ENCODE data around the gene CALY.

The CALY gene

DNA sequence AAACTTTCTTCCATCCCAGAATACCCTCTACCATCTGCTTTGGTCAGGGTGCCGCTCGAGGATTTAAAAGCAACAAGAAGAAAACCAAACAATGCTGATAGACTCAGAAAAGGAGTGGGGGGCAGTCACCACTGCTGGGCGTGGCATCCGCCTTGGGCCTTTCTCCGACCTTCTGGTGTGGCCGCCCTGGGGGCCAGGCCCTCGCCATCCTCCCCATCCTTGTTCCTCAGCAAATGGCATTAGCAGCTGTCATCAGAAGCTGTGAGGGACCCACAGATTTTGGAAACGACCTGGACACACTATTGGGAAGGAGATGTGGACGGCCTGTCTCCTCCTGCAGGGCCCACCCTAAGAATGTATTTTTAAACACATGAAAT is 23.9 kb downstream of the CALY start:
- no peak for DNase-seq (ENCODE audit: low read depth)
- Histone ChIP-seq H3K27me3 (replicated peaks; ENCODE audit: control insufficient read depth, insufficient read depth, low read length) (no peaks in the 10 kb centered on the region), H3K36me3 (ENCODE audit: control insufficient read depth, insufficient read depth, low read length, severe bottlenecking) (peaks cover 24% of the 10 kb centered on the region), H3K9me3 (ENCODE audit: control insufficient read depth, low read length) (no peaks in the 10 kb centered on the region), H3K4me3 (ENCODE audit: low read length) (no peak overlapping the region), H3K4me1 (ENCODE audit: control insufficient read depth, insufficient read depth, low read length) (peaks cover 3% of the 10 kb centered on the region), H3K9ac (ENCODE audit: low read length) (no peak overlapping the region)

DNA sequence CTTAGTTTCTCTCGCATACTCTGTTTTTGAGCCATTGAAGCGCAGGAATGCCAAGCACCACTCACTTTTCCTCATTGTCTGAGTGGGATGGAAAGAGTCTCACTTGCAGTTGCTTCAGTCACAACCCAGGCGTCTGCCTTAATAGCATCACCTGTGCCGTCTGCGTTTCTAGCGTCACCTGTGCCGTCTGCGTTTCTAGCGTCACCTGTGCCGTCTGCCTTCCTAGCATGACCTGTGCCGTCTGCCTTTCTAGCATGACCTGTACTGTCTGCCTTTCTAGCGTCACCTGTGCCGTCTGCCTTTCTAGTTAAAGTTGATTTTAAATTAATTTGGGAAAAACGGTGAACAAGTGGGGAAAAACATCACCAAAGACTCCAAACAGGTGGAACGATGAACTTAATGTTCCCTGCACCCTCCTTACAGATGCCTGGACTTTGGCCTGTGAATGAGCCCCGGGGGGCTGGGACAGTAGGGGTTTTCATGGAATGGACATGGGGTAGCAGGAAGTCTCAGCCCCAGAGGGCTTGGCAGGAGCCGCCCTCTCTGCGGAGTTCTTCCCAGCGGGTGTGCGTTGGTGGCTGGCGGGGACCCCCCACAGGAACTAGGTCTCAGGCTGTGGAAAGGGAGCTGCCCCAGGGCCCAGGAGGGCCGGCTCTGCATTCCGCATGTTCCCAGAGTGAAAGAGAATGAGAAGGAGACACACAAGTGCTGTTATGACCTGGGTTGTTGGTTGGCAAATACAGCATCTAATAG is 24.5 kb downstream of the CALY start:
- H3K4me1 ChIP-seq (ENCODE audit: control insufficient read depth, insufficient read depth, low read length), result peaks cover 9% of the 10 kb centered on the region
- H3K9me3 ChIP-seq (ENCODE audit: control insufficient read depth, low read length), result no peaks in the 10 kb centered on the region
- no peak overlapping the region for H3K4me3 ChIP-seq (ENCODE audit: low read length)
- no peak overlapping the region for H3K9ac ChIP-seq (ENCODE audit: low read length)
- H3K36me3 ChIP-seq (ENCODE audit: control insufficient read depth, insufficient read depth, low read length, severe bottlenecking), result peaks cover 24% of the 10 kb centered on the region
- no peaks in the 10 kb centered on the region for H3K27me3 ChIP-seq (replicated peaks; ENCODE audit: control insufficient read depth, insufficient read depth, low read length)
- no peak for DNase-seq (ENCODE audit: low read depth)

DNA sequence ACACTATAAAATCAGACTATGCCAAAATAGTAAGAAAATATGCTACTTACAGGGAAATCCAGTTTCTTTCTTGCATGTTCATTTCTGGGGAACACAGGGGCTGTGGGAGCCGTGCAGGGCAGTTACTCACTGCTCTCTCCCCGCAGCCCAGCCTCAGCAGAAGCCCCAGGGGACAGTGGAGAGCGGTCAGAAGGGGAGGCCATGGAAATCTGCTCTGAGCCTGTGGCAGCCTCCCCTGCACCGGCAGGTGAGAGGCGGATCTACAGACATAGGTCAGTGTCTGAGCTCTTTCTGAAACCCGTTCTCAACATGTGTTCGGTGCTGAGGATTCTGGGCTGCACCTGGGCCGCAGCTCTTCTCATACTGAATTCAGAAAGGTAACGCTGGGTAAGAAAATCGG is 25.1 kb downstream of the CALY start:
- Histone ChIP-seq H3K36me3 (ENCODE audit: control insufficient read depth, insufficient read depth, low read length, severe bottlenecking) (peaks cover 24% of the 10 kb centered on the region), H3K4me1 (ENCODE audit: control insufficient read depth, insufficient read depth, low read length) (peaks cover 14% of the 10 kb centered on the region), H3K9me3 (ENCODE audit: control insufficient read depth, low read length) (no peaks in the 10 kb centered on the region), H3K4me3 (ENCODE audit: low read length) (no peak overlapping the region), H3K9ac (ENCODE audit: low read length) (no peak overlapping the region), H3K27me3 (replicated peaks; ENCODE audit: control insufficient read depth, insufficient read depth, low read length) (no peaks in the 10 kb centered on the region)
- no peak for DNase-seq (ENCODE audit: low read depth)

DNA sequence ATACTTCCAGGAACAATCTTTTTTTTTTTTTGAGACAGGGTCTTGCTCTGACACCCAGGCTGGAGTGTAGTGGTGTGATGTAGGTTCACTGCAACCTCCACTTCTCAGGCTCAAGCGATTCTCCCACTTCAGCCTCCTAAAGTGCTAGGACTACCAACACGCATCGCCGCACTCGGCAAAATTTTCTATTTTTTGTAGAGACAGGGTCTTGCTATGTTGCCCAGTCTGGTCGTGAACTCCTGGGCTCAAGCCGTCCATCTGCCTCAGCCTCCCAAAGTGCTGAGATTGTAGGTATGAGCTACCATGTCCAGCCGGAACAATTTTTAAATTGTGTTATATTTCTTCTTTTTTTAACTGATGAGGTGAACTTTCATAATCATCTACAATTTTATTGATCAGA is 25.9 kb downstream of the CALY start:
- no peaks in the 10 kb centered on the region for H3K27me3 ChIP-seq (replicated peaks; ENCODE audit: control insufficient read depth, insufficient read depth, low read length)
- H3K36me3 ChIP-seq (ENCODE audit: control insufficient read depth, insufficient read depth, low read length, severe bottlenecking), result peaks cover 24% of the 10 kb centered on the region
- H3K4me3 ChIP-seq (ENCODE audit: low read length), result no peak overlapping the region
- H3K9ac ChIP-seq (ENCODE audit: low read length), result no peak overlapping the region
- peaks cover 14% of the 10 kb centered on the region for H3K4me1 ChIP-seq (ENCODE audit: control insufficient read depth, insufficient read depth, low read length)
- H3K9me3 ChIP-seq (ENCODE audit: control insufficient read depth, low read length), result no peaks in the 10 kb centered on the region
- no peak for DNase-seq (ENCODE audit: low read depth)

DNA sequence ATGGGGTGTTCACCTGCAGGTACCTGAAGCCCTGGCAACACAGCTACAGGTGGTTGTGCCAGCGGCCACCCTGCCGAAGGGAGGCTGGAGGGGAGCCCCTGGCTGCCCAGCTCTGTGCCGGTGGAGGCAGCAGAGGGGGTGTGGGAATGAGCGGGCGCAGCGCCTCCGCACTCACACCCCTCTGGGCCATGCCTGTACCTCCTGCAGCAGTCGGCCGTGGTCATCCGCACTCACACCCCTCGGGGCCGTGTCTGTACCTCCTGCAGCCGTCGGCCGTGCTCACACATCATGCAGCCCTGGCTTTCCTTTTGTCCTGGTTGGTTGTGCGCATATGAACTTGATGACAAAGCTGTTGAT is 26.3 kb downstream of the CALY start:
- no peaks in the 10 kb centered on the region for H3K9me3 ChIP-seq (ENCODE audit: control insufficient read depth, low read length)
- peaks cover 14% of the 10 kb centered on the region for H3K4me1 ChIP-seq (ENCODE audit: control insufficient read depth, insufficient read depth, low read length)
- no peak overlapping the region for H3K4me3 ChIP-seq (ENCODE audit: low read length)
- no peak overlapping the region for H3K9ac ChIP-seq (ENCODE audit: low read length)
- peaks cover 24% of the 10 kb centered on the region for H3K36me3 ChIP-seq (ENCODE audit: control insufficient read depth, insufficient read depth, low read length, severe bottlenecking)
- H3K27me3 ChIP-seq (replicated peaks; ENCODE audit: control insufficient read depth, insufficient read depth, low read length), result no peaks in the 10 kb centered on the region
- no peak for DNase-seq (ENCODE audit: low read depth)

DNA sequence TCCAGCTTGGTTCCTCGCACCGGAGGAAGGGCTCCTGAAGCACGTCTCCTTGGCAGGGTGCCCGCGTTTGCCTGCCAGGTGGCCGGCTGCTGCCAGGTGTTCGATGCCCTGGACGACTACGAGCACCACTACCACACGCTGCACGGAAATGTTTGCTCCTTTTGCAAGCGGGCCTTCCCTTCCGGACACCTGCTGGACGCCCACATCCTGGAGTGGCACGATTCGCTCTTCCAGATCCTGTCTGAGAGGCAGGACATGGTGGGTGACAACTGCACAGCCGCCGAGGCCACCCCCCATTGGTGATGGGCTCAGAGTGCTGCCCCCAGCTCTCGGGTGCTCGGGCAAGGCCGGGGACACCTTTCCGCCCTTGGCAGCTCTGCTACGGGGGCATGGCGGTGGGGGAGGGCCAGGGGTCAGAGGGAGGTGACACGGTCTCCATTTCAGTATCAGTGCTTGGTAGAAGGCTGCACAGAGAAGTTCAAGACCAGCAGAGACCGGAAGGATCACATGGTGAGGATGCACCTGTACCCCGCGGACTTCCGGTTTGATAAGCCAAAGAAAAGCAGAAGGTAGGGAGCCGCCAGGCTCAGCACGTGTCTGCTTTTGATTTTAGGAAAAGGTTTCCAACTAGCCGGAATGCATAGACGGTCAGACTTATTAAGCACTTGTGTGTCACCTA is 26.8 kb downstream of the CALY start:
- H3K9ac ChIP-seq (ENCODE audit: low read length), result no peak overlapping the region
- H3K27me3 ChIP-seq (replicated peaks; ENCODE audit: control insufficient read depth, insufficient read depth, low read length), result no peaks in the 10 kb centered on the region
- peaks cover 24% of the 10 kb centered on the region for H3K36me3 ChIP-seq (ENCODE audit: control insufficient read depth, insufficient read depth, low read length, severe bottlenecking)
- peak overlapping the region; percentile 61 for H3K4me3 ChIP-seq (ENCODE audit: low read length)
- H3K9me3 ChIP-seq (ENCODE audit: control insufficient read depth, low read length), result no peaks in the 10 kb centered on the region
- no peak for DNase-seq (ENCODE audit: low read depth)
- peaks cover 14% of the 10 kb centered on the region for H3K4me1 ChIP-seq (ENCODE audit: control insufficient read depth, insufficient read depth, low read length)

DNA sequence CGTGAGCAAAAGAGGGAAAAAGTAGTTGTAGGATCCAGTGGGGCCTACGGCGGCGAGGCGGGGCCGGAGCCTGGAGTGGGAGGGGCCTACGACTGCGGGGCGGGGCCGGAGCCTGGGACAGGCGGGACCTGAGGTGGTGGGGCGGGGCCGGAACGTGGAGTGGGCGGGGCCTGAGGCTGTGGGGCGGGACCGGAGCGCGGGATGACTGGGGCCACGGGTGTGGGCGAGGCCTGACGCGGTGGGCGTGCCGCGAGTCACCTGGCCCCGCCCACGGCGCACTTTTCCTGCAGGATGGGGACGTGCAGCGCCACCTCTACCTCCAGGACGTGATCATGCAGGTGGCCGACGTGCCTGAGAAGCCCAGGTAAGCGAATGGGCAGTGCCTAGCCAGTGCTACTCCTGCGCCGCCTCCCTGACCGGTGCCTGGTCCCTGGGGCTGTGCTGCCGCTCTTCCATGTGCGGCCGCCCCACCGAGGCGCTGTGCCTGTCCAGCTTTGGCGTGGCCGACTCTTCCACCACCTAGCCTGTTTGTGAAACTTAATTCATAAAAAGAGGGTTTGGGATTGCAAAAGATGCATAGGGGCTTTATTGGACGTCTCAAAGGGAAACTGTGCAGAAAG is 27.5 kb downstream of the CALY start:
- H3K4me3 ChIP-seq (ENCODE audit: low read length), result peak overlapping the region; percentile 97
- H3K36me3 ChIP-seq (ENCODE audit: control insufficient read depth, insufficient read depth, low read length, severe bottlenecking), result peaks cover 24% of the 10 kb centered on the region
- H3K27me3 ChIP-seq (replicated peaks; ENCODE audit: control insufficient read depth, insufficient read depth, low read length), result no peaks in the 10 kb centered on the region
- peaks cover 14% of the 10 kb centered on the region for H3K4me1 ChIP-seq (ENCODE audit: control insufficient read depth, insufficient read depth, low read length)
- H3K9me3 ChIP-seq (ENCODE audit: control insufficient read depth, low read length), result no peaks in the 10 kb centered on the region
- peak overlapping the region; percentile 94 for H3K9ac ChIP-seq (ENCODE audit: low read length)
- peak; percentile 96 for DNase-seq (ENCODE audit: low read depth)

DNA sequence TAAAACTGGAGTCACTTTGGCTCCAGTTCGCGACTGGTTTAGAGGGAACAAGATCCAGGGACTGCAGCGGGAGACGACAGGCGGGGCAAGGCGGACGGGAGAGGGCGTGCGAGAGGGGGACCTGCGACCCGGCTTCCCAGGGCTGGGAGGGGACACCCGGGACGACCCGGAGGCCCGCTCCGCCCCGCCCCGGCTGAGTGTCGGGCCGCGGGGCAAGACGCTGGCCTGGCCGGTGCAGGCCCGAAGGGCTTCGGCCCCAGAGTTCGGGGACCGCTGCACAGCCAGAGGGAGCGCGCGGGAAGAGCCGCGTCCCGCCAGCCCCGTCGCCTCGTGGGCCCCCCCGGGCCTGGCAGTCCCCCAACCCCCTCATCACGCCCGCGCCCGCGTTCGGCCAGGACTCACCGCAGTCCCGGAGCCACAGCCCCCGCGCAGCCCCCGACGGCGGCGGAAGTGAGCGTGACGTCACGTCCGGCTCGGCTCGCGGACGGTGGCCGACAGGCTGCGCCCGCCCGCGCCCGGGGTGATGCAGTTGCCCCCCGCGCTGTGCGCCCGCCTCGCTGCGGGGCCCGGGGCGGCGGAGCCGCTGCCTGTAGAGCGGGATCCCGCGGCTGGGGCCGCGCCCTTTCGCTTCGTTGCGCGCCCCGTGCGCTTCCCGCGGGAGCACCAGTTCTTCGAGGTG is 28.1 kb downstream of the CALY start, which contains the start of the genes TUBGCP2 and ZNF511:
TUBGCP2 (minus strand) TSS at position 452 of the 679 bp plus-strand sequence. CDS start 5,931 bp downstream, outside the sequence.
ZNF511 (plus strand) TSS at position 494 of the 679 bp plus-strand sequence; CDS start at position 524, 30 bp downstream.
- peak within 1 kb of the TSS; percentile 97 for H3K4me3 ChIP-seq (ENCODE audit: low read length)
- H3K36me3 ChIP-seq (ENCODE audit: control insufficient read depth, insufficient read depth, low read length, severe bottlenecking), result peaks cover 24% of the 10 kb centered on the region
- peak; percentile 93 for DNase-seq (ENCODE audit: low read depth)
- no peaks in the 10 kb centered on the region for H3K9me3 ChIP-seq (ENCODE audit: control insufficient read depth, low read length)
- no peaks in the 10 kb centered on the region for H3K27me3 ChIP-seq (replicated peaks; ENCODE audit: control insufficient read depth, insufficient read depth, low read length)
- H3K9ac ChIP-seq (ENCODE audit: low read length), result peak within 1 kb of the TSS; percentile 94
- peaks cover 16% of the 10 kb centered on the region for H3K4me1 ChIP-seq (ENCODE audit: control insufficient read depth, insufficient read depth, low read length)

DNA sequence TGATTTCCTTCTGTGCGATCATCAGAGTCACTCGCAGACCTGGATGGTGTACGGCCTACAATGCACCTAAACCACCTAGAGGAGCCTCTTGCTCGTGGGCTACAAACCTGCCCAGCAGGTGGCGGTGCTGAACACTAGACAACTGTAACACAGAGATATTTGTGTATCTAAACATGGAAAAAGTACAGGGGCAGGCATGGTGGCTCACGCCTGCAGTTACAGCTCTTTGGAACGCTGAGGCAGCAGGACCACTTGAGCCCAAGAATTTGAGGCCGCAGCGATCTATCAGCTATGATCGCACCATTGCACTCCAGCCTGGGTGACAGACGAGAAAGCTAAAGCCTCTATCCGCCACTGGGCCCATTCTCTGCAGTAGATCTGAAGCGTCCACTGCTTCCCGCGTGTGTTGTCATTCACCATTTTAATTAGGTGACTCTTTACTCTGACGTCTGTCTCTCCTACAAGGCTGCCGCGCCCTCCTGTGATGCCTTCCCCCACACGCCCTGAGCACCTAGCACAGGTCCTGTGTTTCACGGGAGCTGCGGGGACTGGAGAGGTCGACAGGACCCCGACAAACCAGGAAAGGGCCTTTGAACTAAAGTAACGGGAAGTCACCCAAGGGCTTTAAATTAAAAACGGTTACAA is 28.8 kb downstream of the CALY start:
- Histone ChIP-seq H3K9me3 (ENCODE audit: control insufficient read depth, low read length) (no peaks in the 10 kb centered on the region), H3K27me3 (replicated peaks; ENCODE audit: control insufficient read depth, insufficient read depth, low read length) (no peaks in the 10 kb centered on the region), H3K4me1 (ENCODE audit: control insufficient read depth, insufficient read depth, low read length) (peaks cover 16% of the 10 kb centered on the region), H3K36me3 (ENCODE audit: control insufficient read depth, insufficient read depth, low read length, severe bottlenecking) (peaks cover 24% of the 10 kb centered on the region), H3K9ac (ENCODE audit: low read length) (peak overlapping the region; percentile 94), H3K4me3 (ENCODE audit: low read length) (peak overlapping the region; percentile 97)
- DNase-seq (ENCODE audit: low read depth), result peak; percentile 75

DNA sequence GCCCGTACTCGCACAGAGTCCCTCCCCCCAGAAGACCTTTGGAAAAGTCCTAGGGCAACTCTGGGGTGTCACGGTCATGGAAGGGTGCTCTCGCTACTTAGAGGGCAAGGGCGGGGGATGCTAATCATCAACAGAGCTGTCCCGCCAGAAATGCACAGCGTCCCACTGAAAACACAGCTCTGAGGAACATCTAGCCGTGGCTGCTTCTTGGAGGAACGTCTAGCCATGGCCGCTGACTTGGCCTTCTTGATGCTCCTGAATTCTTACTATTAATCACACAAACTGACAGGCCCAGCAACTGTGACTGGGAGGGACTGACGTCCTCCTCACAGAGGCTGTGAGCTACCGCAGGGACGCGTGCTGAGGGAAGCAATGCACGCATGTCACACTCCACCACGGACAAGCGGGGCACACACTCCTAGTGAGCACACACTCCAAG is 29.7 kb downstream of the CALY start:
- Histone ChIP-seq H3K9ac (ENCODE audit: low read length) (peak overlapping the region; percentile 94), H3K36me3 (ENCODE audit: control insufficient read depth, insufficient read depth, low read length, severe bottlenecking) (peaks cover 24% of the 10 kb centered on the region), H3K4me3 (ENCODE audit: low read length) (peak overlapping the region; percentile 97), H3K9me3 (ENCODE audit: control insufficient read depth, low read length) (no peaks in the 10 kb centered on the region), H3K4me1 (ENCODE audit: control insufficient read depth, insufficient read depth, low read length) (peaks cover 16% of the 10 kb centered on the region), H3K27me3 (replicated peaks; ENCODE audit: control insufficient read depth, insufficient read depth, low read length) (no peaks in the 10 kb centered on the region)
- no peak for DNase-seq (ENCODE audit: low read depth)
